GM23338 (cell line): ENCODE measurements around the gene PKNOX2. TPM values are rescaled to one million over a fixed set of nuclear protein-coding genes. Genes with fewer than 3 reads are reported as not detected.

Experiments
- ATAC-seq: fragments of 200-7000 bp; cut with Tn5 transposase; 3 replicates; pipeline ENCODE4 v1.9.1; 2020
- DNase-seq: peaks from one replicate; pipeline ENCODE4 v3.0.0-alpha.2; 2015; ENCODE audit warnings: low spot score
- H2AFZ ChIP-seq: fragments of 200-600 bp; sonication (generic); 2 replicates; pipeline ENCODE4 v1.8.0; 2016; ENCODE audit warnings: antibody characterized with exemption, mild to moderate bottlenecking, moderate library complexity
- H3F3A ChIP-seq: fragments of 200-600 bp; sonication (generic); replicated peaks from 2 replicates; pipeline ENCODE4 v1.8.0; 2017; ENCODE audit warnings: antibody characterized with exemption, mixed run types, low read depth
- H3K27ac ChIP-seq: fragments of 200-600 bp; sonication (generic); 2 replicates; pipeline ENCODE4 v1.6.1; 2016; ENCODE audit warnings: low read depth
- H3K27me3 ChIP-seq: fragments of 200-600 bp; sonication (generic); 2 replicates; pipeline ENCODE4 v1.8.0; 2016; ENCODE audit warnings: mild to moderate bottlenecking, mixed run types, moderate library complexity; ENCODE audit not compliant: insufficient read depth
- H3K36me3 ChIP-seq: fragments of 200-600 bp; sonication (generic); 2 replicates; pipeline ENCODE4 v1.8.0; 2016; ENCODE audit warnings: mild to moderate bottlenecking; ENCODE audit not compliant: insufficient read depth
- H3K4me1 ChIP-seq: fragments of 200-600 bp; sonication (generic); 2 replicates; pipeline ENCODE4 v1.8.0; 2016; ENCODE audit warnings: mild to moderate bottlenecking, moderate library complexity; ENCODE audit not compliant: insufficient read depth
- H3K4me2 ChIP-seq: fragments of 200-600 bp; sonication (generic); 2 replicates; pipeline ENCODE4 v1.7.1; 2017; ENCODE audit warnings: mixed run types
- H3K4me3 ChIP-seq: fragments of 200-600 bp; sonication (generic); 2 replicates; pipeline ENCODE4 v1.6.1; 2016; ENCODE audit warnings: mixed run types
- H3K79me2 ChIP-seq: fragments of 200-600 bp; sonication (generic); replicated peaks from 2 replicates; pipeline ENCODE4 v1.8.0; 2017; ENCODE audit warnings: mild to moderate bottlenecking; ENCODE audit not compliant: insufficient read depth
- H3K9me2 ChIP-seq: fragments of 200-600 bp; sonication (generic); 2 replicates; pipeline ENCODE4 v1.8.0; 2017; ENCODE audit not compliant: insufficient read depth
- H4K20me1 ChIP-seq: fragments of 200-600 bp; sonication (generic); replicated peaks from 2 replicates; pipeline ENCODE4 v1.8.0; 2017; ENCODE audit warnings: mild to moderate bottlenecking; ENCODE audit not compliant: insufficient read depth
- H3K27ac Mint-ChIP-seq: 2 replicates; pipeline ENCODE4 v1.8.0; 2020; ENCODE audit warnings: inconsistent platforms, mild to moderate bottlenecking, moderate library complexity, mixed read lengths
- H3K27me3 Mint-ChIP-seq: 3 replicates; pipeline ENCODE4 v1.8.0; 2022; ENCODE audit warnings: low read depth, mild to moderate bottlenecking, moderate library complexity, mixed read lengths, inconsistent platforms; ENCODE audit not compliant: insufficient read depth, poor library complexity
- H3K36me3 Mint-ChIP-seq: 3 replicates; pipeline ENCODE4 v1.8.0; 2021; ENCODE audit warnings: low read depth, mild to moderate bottlenecking, inconsistent platforms, moderate library complexity, mixed read lengths
- H3K4me1 Mint-ChIP-seq: 3 replicates; pipeline ENCODE4 v1.8.0; 2020; ENCODE audit warnings: mild to moderate bottlenecking, inconsistent platforms, mixed read lengths
- H3K4me3 Mint-ChIP-seq: 3 replicates; pipeline ENCODE4 v1.8.0; 2021; ENCODE audit warnings: moderate library complexity, mild to moderate bottlenecking, inconsistent platforms, mixed read lengths
- H3K9me3 Mint-ChIP-seq: 3 replicates; pipeline ENCODE4 v1.8.0; 2020; ENCODE audit warnings: moderate library complexity, mild to moderate bottlenecking, inconsistent platforms, mixed read lengths
- CREB1 ChIP-seq: fragments of 250-450 bp; sonication (Bioruptor Pico); IDR thresholded peaks from 2 replicates; pipeline ENCODE4 v1.5.0; 2020; ENCODE audit warnings: low read depth, mild to moderate bottlenecking, moderate library complexity
- CTCF ChIP-seq, 2 experiments: fragments of 200-600 bp in 1 of 2; sonication (generic) in 1 of 2; conservative IDR thresholded peaks; 2 replicates each; pipeline versions ENCODE4 v1.5.1 to v1.6.1; 2016 to 2017; ENCODE audit warnings: antibody characterized with exemption in 2 of 2, low read depth in 2 of 2, mild to moderate bottlenecking in 2 of 2, moderate library complexity in 1 of 2
- ETS1 ChIP-seq: IDR thresholded peaks from 2 replicates; pipeline ENCODE4 v1.6.1; 2016; ENCODE audit warnings: antibody characterized with exemption
- EZH2 ChIP-seq: fragments of 200-600 bp; sonication (generic); IDR thresholded peaks from one replicate; pipeline ENCODE4 v1.8.0; 2017; ENCODE audit warnings: antibody characterized with exemption, mild to moderate bottlenecking, low read depth; ENCODE audit not compliant: unreplicated experiment
- EZH2phosphoT487 ChIP-seq: fragments of 200-600 bp; sonication (generic); IDR thresholded peaks from one replicate; pipeline ENCODE4 v1.8.1; 2018; ENCODE audit warnings: antibody characterized with exemption; ENCODE audit not compliant: unreplicated experiment
- JUNB ChIP-seq: IDR thresholded peaks from one replicate; pipeline ENCODE4 v1.6.1; 2016; ENCODE audit warnings: antibody characterized with exemption; ENCODE audit not compliant: unreplicated experiment
- NANOG ChIP-seq: IDR thresholded peaks from 2 replicates; pipeline ENCODE4 v1.6.1; 2016; ENCODE audit warnings: antibody characterized with exemption, borderline replicate concordance
- POLR2AphosphoS5 ChIP-seq: IDR thresholded peaks from 2 replicates; pipeline ENCODE4 v1.6.1; 2016; ENCODE audit warnings: antibody characterized with exemption, low read depth
- REST ChIP-seq: IDR thresholded peaks from one replicate; pipeline ENCODE4 v1.6.1; 2018; ENCODE audit warnings: antibody characterized with exemption; ENCODE audit not compliant: unreplicated experiment
- STAT1 ChIP-seq: IDR thresholded peaks from one replicate; pipeline ENCODE4 v1.6.1; 2016; ENCODE audit warnings: antibody characterized with exemption; ENCODE audit not compliant: unreplicated experiment
- ZNF114 ChIP-seq: fragments of 250-450 bp; sonication (Bioruptor Pico); IDR thresholded peaks from 2 replicates; pipeline ENCODE4 v1.5.0; 2020; ENCODE audit warnings: mild to moderate bottlenecking, moderate library complexity
- ZNF331 ChIP-seq: fragments of 250-450 bp; sonication (Bioruptor Pico); IDR thresholded peaks from 2 replicates; pipeline ENCODE4 v1.5.0; 2020; ENCODE audit warnings: low read depth, mild to moderate bottlenecking, moderate library complexity
- polyA plus RNA-seq: library from polyadenylated mRNA; unstranded; fragments of >200 nt; fragmentation: Nextera tagmentation; extraction: Ambion mirVana; gene quantifications from 2 replicates; pipeline ENCODE4 v1.2.1, GENCODE V29; 2016
- total RNA-seq: library from RNA; depleted of rRNA; stranded (reverse); fragments of >200 nt; shearing (Covaris generic); gene quantifications from 2 replicates; pipeline ENCODE4 v1.2.3, GENCODE V29; 2014
- TF ChIP-seq, protein P1 (sequence below): fragments of 250-450 bp; sonication (Bioruptor Pico); IDR thresholded peaks from 2 replicates; pipeline ENCODE4 v1.5.0; 2020; ENCODE audit warnings: mild to moderate bottlenecking, moderate library complexity

The PKNOX2 gene
- total and polyA plus RNA-seq, 2 experiments from 2014 or later = 0.42 to 0.83 TPM

GRCh38 chr11:125215976-125216375 is 51.4 kb downstream of the PKNOX2 start:
- TF ChIP-seq JUNB (no peak), ZNF114 (no peak), CTCF (conservative IDR thresholded peaks at IDR 0.05; ENCODE audit: low read depth in 2 of 2) (no peak), REST (no peak), EZH2phosphoT487 (no peak), ZNF331 (CRISPR knock-in tag) (no peak), NANOG (no peak), ETS1 (no peak), POLR2AphosphoS5 (no peak), EZH2 (no peak), CREB1 (CRISPR knock-in tag) (no peak), STAT1 (no peak)
- TF ChIP-seq, protein P1, sequence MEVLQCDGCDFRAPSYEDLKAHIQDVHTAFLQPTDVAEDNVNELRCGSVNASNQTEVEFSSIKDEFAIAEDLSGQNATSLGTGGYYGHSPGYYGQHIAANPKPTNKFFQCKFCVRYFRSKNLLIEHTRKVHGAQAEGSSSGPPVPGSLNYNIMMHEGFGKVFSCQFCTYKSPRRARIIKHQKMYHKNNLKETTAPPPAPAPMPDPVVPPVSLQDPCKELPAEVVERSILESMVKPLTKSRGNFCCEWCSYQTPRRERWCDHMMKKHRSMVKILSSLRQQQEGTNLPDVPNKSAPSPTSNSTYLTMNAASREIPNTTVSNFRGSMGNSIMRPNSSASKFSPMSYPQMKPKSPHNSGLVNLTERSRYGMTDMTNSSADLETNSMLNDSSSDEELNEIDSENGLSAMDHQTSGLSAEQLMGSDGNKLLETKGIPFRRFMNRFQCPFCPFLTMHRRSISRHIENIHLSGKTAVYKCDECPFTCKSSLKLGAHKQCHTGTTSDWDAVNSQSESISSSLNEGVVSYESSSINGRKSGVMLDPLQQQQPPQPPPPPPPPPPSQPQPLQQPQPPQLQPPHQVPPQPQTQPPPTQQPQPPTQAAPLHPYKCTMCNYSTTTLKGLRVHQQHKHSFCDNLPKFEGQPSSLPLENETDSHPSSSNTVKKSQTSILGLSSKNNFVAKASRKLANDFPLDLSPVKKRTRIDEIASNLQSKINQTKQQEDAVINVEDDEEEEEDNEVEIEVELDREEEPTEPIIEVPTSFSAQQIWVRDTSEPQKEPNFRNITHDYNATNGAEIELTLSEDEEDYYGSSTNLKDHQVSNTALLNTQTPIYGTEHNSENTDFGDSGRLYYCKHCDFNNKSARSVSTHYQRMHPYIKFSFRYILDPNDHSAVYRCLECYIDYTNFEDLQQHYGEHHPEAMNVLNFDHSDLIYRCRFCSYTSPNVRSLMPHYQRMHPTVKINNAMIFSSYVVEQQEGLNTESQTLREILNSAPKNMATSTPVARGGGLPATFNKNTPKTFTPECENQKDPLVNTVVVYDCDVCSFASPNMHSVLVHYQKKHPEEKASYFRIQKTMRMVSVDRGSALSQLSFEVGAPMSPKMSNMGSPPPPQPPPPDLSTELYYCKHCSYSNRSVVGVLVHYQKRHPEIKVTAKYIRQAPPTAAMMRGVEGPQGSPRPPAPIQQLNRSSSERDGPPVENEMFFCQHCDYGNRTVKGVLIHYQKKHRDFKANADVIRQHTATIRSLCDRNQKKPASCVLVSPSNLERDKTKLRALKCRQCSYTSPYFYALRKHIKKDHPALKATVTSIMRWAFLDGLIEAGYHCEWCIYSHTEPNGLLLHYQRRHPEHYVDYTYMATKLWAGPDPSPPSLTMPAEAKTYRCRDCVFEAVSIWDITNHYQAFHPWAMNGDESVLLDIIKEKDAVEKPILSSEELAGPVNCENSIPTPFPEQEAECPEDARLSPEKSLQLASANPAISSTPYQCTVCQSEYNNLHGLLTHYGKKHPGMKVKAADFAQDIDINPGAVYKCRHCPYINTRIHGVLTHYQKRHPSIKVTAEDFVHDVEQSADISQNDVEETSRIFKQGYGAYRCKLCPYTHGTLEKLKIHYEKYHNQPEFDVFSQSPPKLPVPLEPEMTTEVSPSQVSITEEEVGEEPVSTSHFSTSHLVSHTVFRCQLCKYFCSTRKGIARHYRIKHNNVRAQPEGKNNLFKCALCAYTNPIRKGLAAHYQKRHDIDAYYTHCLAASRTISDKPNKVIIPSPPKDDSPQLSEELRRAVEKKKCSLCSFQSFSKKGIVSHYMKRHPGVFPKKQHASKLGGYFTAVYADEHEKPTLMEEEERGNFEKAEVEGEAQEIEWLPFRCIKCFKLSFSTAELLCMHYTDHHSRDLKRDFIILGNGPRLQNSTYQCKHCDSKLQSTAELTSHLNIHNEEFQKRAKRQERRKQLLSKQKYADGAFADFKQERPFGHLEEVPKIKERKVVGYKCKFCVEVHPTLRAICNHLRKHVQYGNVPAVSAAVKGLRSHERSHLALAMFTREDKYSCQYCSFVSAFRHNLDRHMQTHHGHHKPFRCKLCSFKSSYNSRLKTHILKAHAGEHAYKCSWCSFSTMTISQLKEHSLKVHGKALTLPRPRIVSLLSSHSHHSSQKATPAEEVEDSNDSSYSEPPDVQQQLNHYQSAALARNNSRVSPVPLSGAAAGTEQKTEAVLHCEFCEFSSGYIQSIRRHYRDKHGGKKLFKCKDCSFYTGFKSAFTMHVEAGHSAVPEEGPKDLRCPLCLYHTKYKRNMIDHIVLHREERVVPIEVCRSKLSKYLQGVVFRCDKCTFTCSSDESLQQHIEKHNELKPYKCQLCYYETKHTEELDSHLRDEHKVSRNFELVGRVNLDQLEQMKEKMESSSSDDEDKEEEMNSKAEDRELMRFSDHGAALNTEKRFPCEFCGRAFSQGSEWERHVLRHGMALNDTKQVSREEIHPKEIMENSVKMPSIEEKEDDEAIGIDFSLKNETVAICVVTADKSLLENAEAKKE (CRISPR knock-in tag) = no peak
- Mint-ChIP-seq H3K4me3 (no peak overlapping the region), H3K4me1 (peaks cover 45% of the 10 kb centered on the region), H3K27ac (no peak overlapping the region), H3K9me3 (no peaks in the 10 kb centered on the region), H3K36me3 (no peaks in the 10 kb centered on the region), H3K27me3 (peaks cover 8% of the 10 kb centered on the region)
- Histone ChIP-seq H3K27me3 (no peaks in the 10 kb centered on the region), H3K27ac (no peak overlapping the region), H4K20me1 (no peaks in the 10 kb centered on the region), H3F3A (no peaks in the 10 kb centered on the region), H3K4me1 (peaks cover 20% of the 10 kb centered on the region), H3K9me2 (0 out of 2 replicates have a peak, but pooled peaks cover 7% of the 10 kb centered on the region), H2AFZ (no peak overlapping the region), H3K4me2 (no peak overlapping the region), H3K79me2 (no peaks in the 10 kb centered on the region), H3K4me3 (no peak overlapping the region), H3K36me3 (no peaks in the 10 kb centered on the region; the same call in 1 of the 2 replicates)
- ATAC-seq = no peak
- DNase-seq = no peak
